Adipose tissue (tissue), 3 donors: Measurements from ENCODE around the gene CCDC183. TPM values are rescaled to one million over a fixed set of nuclear protein-coding genes. Genes with fewer than 3 reads are reported as not detected.
"Not testable (repeated sequence)": the region's sequence is repeated elsewhere in the genome, so short reads cannot be mapped to it uniquely, and the experiment has no call there.

Experiments
- H3K27ac ChIP-seq: one replicate; pipeline ENCODE4 v1.5.1; 2013; ENCODE audit warnings: low read depth, low read length
- WGBS, 3 donors: extraction: QIAGEN DNeasy Blood & Tissue Kit; methylation state at CpG; one replicate each; pipeline ENCODE4 v1.1.7; 2013; 5-methylcytosine and 5-hydroxymethylcytosine counted together
- polyA plus RNA-seq, 3 donors: library from polyadenylated mRNA; stranded (reverse); fragments of 200-250 nt; gene quantifications; one replicate each; pipeline ENCODE4 v1.2.3, GENCODE V29; 2013
- donor health status: healthy with polysubstance abuse.
- donor health status: Bipolar disorder and iron deficiency.
- donor health status: healthy.

Gene CCDC183
- polyA plus RNA-seq, 3 donors, result 0.42 to 3.1 (median 0.79) TPM

GRCh38 chr9:136793086-136793946 is 2.8 kb upstream of the CCDC183 start:
- no peak overlapping the region for H3K27ac ChIP-seq
- 77 to 83% (median 80%) methylated on average over 16 to 17 of the region's 17 CpGs for WGBS, 3 donors

GRCh38 chr9:136794281-136794999 is 1.7 kb upstream of the CCDC183 start:
- whole genome bisulfite sequencing, 3 donors, result 83 to 89% (median 86%) methylated on average over 14 of the region's 14 CpGs
- H3K27ac ChIP-seq, result no peak overlapping the region

- 42 to 65% (median 43%) methylated on average over 6 of the region's 6 CpGs for WGBS, 3 donors
- H3K27ac ChIP-seq, result no peak overlapping the region
Observed at GRCh38 chr9:136795000-136795348, 1.2 kb upstream of the CCDC183 start.

GRCh38 chr9:136796775-136797347 is 723 bp downstream of the CCDC183 start:
- 4 to 19% (median 13%) methylated on average over 10 of the region's 10 CpGs for WGBS, 3 donors
- H3K27ac ChIP-seq, result not testable (repeated sequence)

- H3K27ac ChIP-seq, result no peak overlapping the region
- WGBS, 3 donors, result 60 to 87% (median 74%) methylated on average over 6 of the region's 6 CpGs
Observed at GRCh38 chr9:136798708-136799078, 2.6 kb downstream of the CCDC183 start.

GRCh38 chr9:136799079-136799853 is 3.1 kb downstream of the CCDC183 start:
- no peak overlapping the region for H3K27ac ChIP-seq
- WGBS, 3 donors, result 8 to 21% (median 20%) methylated on average over 35 of the region's 35 CpGs

GRCh38 chr9:136799854-136800657 is 3.9 kb downstream of the CCDC183 start:
- 0 to 1% (median 1%) methylated on average over 52 to 63 of the region's 63 CpGs for WGBS, 3 donors

GRCh38 chr9:136802321-136802720 is 6.2 kb downstream of the CCDC183 start:
- 81 to 87% (median 86%) methylated on average over 6 of the region's 6 CpGs for WGBS, 3 donors
- no peak overlapping the region for H3K27ac ChIP-seq

More at GRCh38 chr9:136799854-136800657, 3.9 kb downstream of the CCDC183 start:
- no peak overlapping the region for H3K27ac ChIP-seq

GRCh38 chr9:136803009-136803550 is 6.9 kb downstream of the CCDC183 start:
- not testable (repeated sequence) for H3K27ac ChIP-seq
- WGBS, 3 donors, result 95 to 98% (median 95%) methylated on average over 6 to 8 of the region's 9 CpGs

- no peak overlapping the region for H3K27ac ChIP-seq
- WGBS, 3 donors, result 94 to 96% (median 94%) methylated on average over 22 of the region's 22 CpGs
Observed at GRCh38 chr9:136803551-136804508, 7.7 kb downstream of the CCDC183 start.

GRCh38 chr9:136804509-136805206 is 8.5 kb downstream of the CCDC183 start:
- no peak overlapping the region for H3K27ac ChIP-seq
- 93 to 96% (median 94%) methylated on average over 20 of the region's 20 CpGs for WGBS, 3 donors

GRCh38 chr9:136805207-136805740 is 9.1 kb downstream of the CCDC183 start:
- 91 to 93% (median 92%) methylated on average over 12 of the region's 12 CpGs for WGBS, 3 donors
- no peak overlapping the region for H3K27ac ChIP-seq

GRCh38 chr9:136806067-136806466 is 9.9 kb downstream of the CCDC183 start:
- H3K27ac ChIP-seq, result no peak overlapping the region
- 95 to 97% (median 95%) methylated on average over 10 of the region's 10 CpGs for WGBS, 3 donors

- WGBS, 3 donors, result 66 to 74% (median 72%) methylated on average over 25 of the region's 25 CpGs
- no peak overlapping the region for H3K27ac ChIP-seq
Observed at GRCh38 chr9:136806631-136807201, 10.6 kb downstream of the CCDC183 start.

GRCh38 chr9:136807281-136808074 is 11.3 kb downstream of the CCDC183 start, which contains the start of gene RABL6:
Gene RABL6, plus strand, starts transcription at chr9:136807948. Its CDS starts 249 bp downstream, at chr9:136808197.
- 1% methylated on average over 68 to 95 of the region's 96 CpGs for WGBS, 3 donors
- H3K27ac ChIP-seq, result peak within 1 kb of the TSS; percentile 45
